B cell (primary cell): ENCODE measurements around the gene CCDC24.

Experiments used
- EZH2 ChIP-seq: IDR thresholded peaks from 2 replicates; pipeline ENCODE4 v1.6.1; 2012; ENCODE audit warnings: borderline replicate concordance, low read depth, mild to moderate bottlenecking, moderate library complexity, low read length; ENCODE audit not compliant: insufficient read depth, poor library complexity, severe bottlenecking
- TF ChIP-seq, protein P1 (sequence below): fragments of 200-600 bp; IDR thresholded peaks from one replicate; pipeline ENCODE4 v1.8.0; 2022; ENCODE audit warnings: antibody characterized with exemption, mild to moderate bottlenecking

DNA sequence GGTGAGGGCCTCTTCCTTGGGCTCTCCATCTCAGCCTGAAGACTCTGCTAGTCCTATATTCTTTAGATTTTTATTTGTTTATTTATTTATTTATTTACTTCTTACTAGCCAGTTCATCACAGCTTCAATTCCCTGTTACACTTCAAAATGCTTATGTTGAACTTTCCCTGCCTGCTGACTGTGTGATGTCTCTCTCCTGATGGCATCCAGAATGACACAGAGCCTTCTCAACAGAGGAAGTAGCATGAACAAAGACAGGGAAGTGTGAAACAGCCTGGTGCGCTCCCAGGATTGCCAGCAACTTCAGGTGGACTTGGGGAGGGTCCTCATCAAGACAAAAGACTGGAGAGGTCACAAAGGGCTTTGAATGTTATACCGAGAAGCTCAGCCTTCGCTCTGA is 49.0 kb upstream of the CCDC24 start:
- no peak for TF ChIP-seq EZH2
- TF ChIP-seq, protein P1, sequence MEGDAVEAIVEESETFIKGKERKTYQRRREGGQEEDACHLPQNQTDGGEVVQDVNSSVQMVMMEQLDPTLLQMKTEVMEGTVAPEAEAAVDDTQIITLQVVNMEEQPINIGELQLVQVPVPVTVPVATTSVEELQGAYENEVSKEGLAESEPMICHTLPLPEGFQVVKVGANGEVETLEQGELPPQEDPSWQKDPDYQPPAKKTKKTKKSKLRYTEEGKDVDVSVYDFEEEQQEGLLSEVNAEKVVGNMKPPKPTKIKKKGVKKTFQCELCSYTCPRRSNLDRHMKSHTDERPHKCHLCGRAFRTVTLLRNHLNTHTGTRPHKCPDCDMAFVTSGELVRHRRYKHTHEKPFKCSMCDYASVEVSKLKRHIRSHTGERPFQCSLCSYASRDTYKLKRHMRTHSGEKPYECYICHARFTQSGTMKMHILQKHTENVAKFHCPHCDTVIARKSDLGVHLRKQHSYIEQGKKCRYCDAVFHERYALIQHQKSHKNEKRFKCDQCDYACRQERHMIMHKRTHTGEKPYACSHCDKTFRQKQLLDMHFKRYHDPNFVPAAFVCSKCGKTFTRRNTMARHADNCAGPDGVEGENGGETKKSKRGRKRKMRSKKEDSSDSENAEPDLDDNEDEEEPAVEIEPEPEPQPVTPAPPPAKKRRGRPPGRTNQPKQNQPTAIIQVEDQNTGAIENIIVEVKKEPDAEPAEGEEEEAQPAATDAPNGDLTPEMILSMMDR: no peak
